ENCODE data around the gene ANO3.

GRCh38 chr11:26412955-26413354 is 81.0 kb downstream of the ANO3 start:
- TF ChIP-seq POLR2A (IDR thresholded peaks at IDR 0.05; ENCODE audit: low read length), result no peak
- no peak for TF ChIP-seq GATA1 (IDR thresholded peaks at IDR 0.05; ENCODE audit: low read depth, low read length)
